ENCODE results near the gene LARGE2.

GRCh38 chr11:45887587-45887986 is 34.9 kb upstream of the LARGE2 start:
- TF ChIP-seq CTCF (optimal IDR thresholded peaks at IDR 0.05 in 1 of 3, IDR thresholded peaks at IDR 0.05 in 1 of 3, conservative IDR thresholded peaks at IDR 0.05 in 1 of 3; ENCODE audit: extremely low read depth in 1 of 3, insufficient read depth in 2 of 3, low read length in 3 of 3) (no peak), EZH2 (IDR thresholded peaks at IDR 0.05; ENCODE audit: low read length) (no peak)

All from keratinocyte (primary cell).